SU-DHL-6 (cell line): ENCODE data around the gene ATP5F1E.
A peak's percentile ranks its signal among the peaks of the same experiment; 100 is the strongest.

Experiments
- H2AFZ ChIP-seq: fragments of 200-600 bp; sonication (generic); 2 replicates; pipeline ENCODE4 v1.6.1; 2014; ENCODE audit warnings: low read depth, mild to moderate bottlenecking, moderate library complexity, mixed read lengths, antibody characterized with exemption, low read length; ENCODE audit not compliant: severe bottlenecking
- H3F3A ChIP-seq: fragments of 200-600 bp; shearing (Covaris generic); 2 replicates; pipeline ENCODE4 v1.6.0; 2016; ENCODE audit warnings: antibody characterized with exemption, mild to moderate bottlenecking; ENCODE audit not compliant: insufficient read depth
- H3K27ac ChIP-seq: fragments of 200-600 bp; sonication (generic); 2 replicates; pipeline ENCODE4 v1.5.1; 2016; ENCODE audit warnings: low read depth, mild to moderate bottlenecking, low read length, moderate library complexity, mixed read lengths
- H3K27me3 ChIP-seq: fragments of 200-600 bp; sonication (generic), shearing (Covaris generic); 2 replicates; pipeline ENCODE4 v1.6.0; 2014; ENCODE audit warnings: mild to moderate bottlenecking, low read length
- H3K36me3 ChIP-seq: fragments of 200-600 bp; sonication (generic); 2 replicates; pipeline ENCODE4 v1.6.1; 2014; ENCODE audit warnings: mild to moderate bottlenecking, low read length, mixed read lengths
- H3K4me2 ChIP-seq: fragments of 300-600, 200-600 bp; shearing (Covaris generic), sonication (generic); 2 replicates; pipeline ENCODE4 v1.6.0; 2014; ENCODE audit warnings: low read length, low read depth, mild to moderate bottlenecking; ENCODE audit not compliant: poor library complexity, severe bottlenecking
- H3K4me3 ChIP-seq: fragments of 200-600 bp; sonication (generic); 2 replicates; pipeline ENCODE4 v1.5.1; 2014; ENCODE audit warnings: antibody characterized with exemption, low read length, mild to moderate bottlenecking, mixed read lengths; ENCODE audit not compliant: insufficient read depth, poor library complexity, severe bottlenecking
- H3K79me2 ChIP-seq: fragments of 200-600 bp; sonication (generic); 2 replicates; pipeline ENCODE4 v1.6.1; 2014; ENCODE audit warnings: mild to moderate bottlenecking, low read length, moderate library complexity; ENCODE audit not compliant: insufficient read depth
- H3K9ac ChIP-seq: fragments of 200-600 bp; sonication (generic); 2 replicates; pipeline ENCODE4 v1.7.0; 2014; ENCODE audit warnings: mild to moderate bottlenecking, low read length
- H3K9me2 ChIP-seq: fragments of 200-600 bp; sonication (generic); replicated peaks from 2 replicates; pipeline ENCODE4 v1.6.1; 2014; ENCODE audit warnings: low read length; ENCODE audit not compliant: insufficient read depth
- H3K9me3 ChIP-seq: fragments of 200-600 bp; sonication (generic); 2 replicates; pipeline ENCODE4 v1.6.1; 2014; ENCODE audit warnings: low read length, mixed read lengths; ENCODE audit not compliant: insufficient read depth
- H4K20me1 ChIP-seq: fragments of 200-600 bp; sonication (generic); 2 replicates; pipeline ENCODE4 v1.6.1; 2014; ENCODE audit warnings: low read depth, mild to moderate bottlenecking, antibody characterized with exemption, low read length, moderate library complexity, mixed read lengths
- CTCF ChIP-seq: fragments of 200-600 bp; sonication (generic); IDR thresholded peaks from one replicate; pipeline ENCODE4 v1.5.1; 2017; ENCODE audit warnings: antibody characterized with exemption, mild to moderate bottlenecking, low read length, moderate library complexity; ENCODE audit not compliant: insufficient read depth, poor library complexity, severe bottlenecking
- EZH2phosphoT487 ChIP-seq: fragments of 200-600 bp; sonication (generic), shearing (Covaris generic); conservative IDR thresholded peaks from 2 replicates; pipeline ENCODE4 v1.6.1; 2018; ENCODE audit warnings: mild to moderate bottlenecking, antibody characterized with exemption, low read length, moderate library complexity, mixed read lengths

Gene ATP5F1E

GRCh38 chr20:58992911-58993310 is 39.2 kb downstream of the ATP5F1E start:
- Histone ChIP-seq H3K4me3 (no peak overlapping the region), H3K9ac (no peak overlapping the region), H3K9me3 (no peaks in the 10 kb centered on the region), H3K79me2 (no peaks in the 10 kb centered on the region), H3K27me3 (no peaks in the 10 kb centered on the region), H3K36me3 (peaks cover 22% of the 10 kb centered on the region), H4K20me1 (no peaks in the 10 kb centered on the region), H3F3A (peaks cover 43% of the 10 kb centered on the region), H3K4me2 (no peak overlapping the region), H2AFZ (no peak overlapping the region), H3K9me2 (no peaks in the 10 kb centered on the region), H3K27ac (peak overlapping the region; percentile 3; the same call in 1 of the 2 replicates)
- TF ChIP-seq CTCF (no peak), EZH2phosphoT487 (no peak)

GRCh38 chr20:58991715-58992114 is 40.4 kb downstream of the ATP5F1E start:
- Histone ChIP-seq H3K27me3 (no peaks in the 10 kb centered on the region), H3K4me2 (no peak overlapping the region), H4K20me1 (no peaks in the 10 kb centered on the region), H3K27ac (no peak overlapping the region), H3K79me2 (no peaks in the 10 kb centered on the region), H3F3A (peaks cover 43% of the 10 kb centered on the region), H3K9me3 (no peaks in the 10 kb centered on the region), H3K4me3 (no peak overlapping the region), H3K9me2 (no peaks in the 10 kb centered on the region), H3K9ac (no peak overlapping the region), H2AFZ (no peak overlapping the region), H3K36me3 (peaks cover 28% of the 10 kb centered on the region)
- TF ChIP-seq EZH2phosphoT487 (no peak), CTCF (no peak)

GRCh38 chr20:58990651-58991445 is 41.3 kb downstream of the ATP5F1E start:
- Histone ChIP-seq H3K36me3 (peaks cover 24% of the 10 kb centered on the region), H3K9ac (no peak overlapping the region), H3F3A (peaks cover 38% of the 10 kb centered on the region), H3K9me2 (no peaks in the 10 kb centered on the region), H2AFZ (no peak overlapping the region), H3K4me2 (no peak overlapping the region), H3K4me3 (no peak overlapping the region), H4K20me1 (no peaks in the 10 kb centered on the region), H3K27me3 (no peaks in the 10 kb centered on the region), H3K27ac (no peak overlapping the region), H3K79me2 (peaks cover 6% of the 10 kb centered on the region), H3K9me3 (no peaks in the 10 kb centered on the region)
- TF ChIP-seq EZH2phosphoT487 (no peak), CTCF (no peak)
